Activated CD4-positive, alpha-beta T cell treated with anti-CD3 and anti-CD28 coated beads, Interleukin-2, Interleukin-6, amounts not matched to agents 100 ng/mL and 50 ng/mL, durations not matched to agents 16 hours and 8 hours (primary cell): Measurements from ENCODE around the gene RNU6-9.
"Not testable (repeated sequence)": the region's sequence is repeated elsewhere in the genome, so short reads cannot be mapped to it uniquely, and the experiment has no call there.

Experiments
- DNase-seq: peaks from one replicate; pipeline ENCODE4 v3.0.0-alpha.2; 2020

Gene RNU6-9

GRCh38 chr19:892894-893689 is at the start of gene RNU6-9, which contains the start of gene MED16:
RNU6-9 (plus strand) TSS chr19:893484.
MED16 (minus strand) TSS chr19:893187; CDS start chr19:891131, 2,056 bp downstream.
- DNase-seq = peak; percentile 93

GRCh38 chr19:843836-844545 is 49.3 kb upstream of the RNU6-9 start:
- no peak for DNase-seq

GRCh38 chr19:844546-844971 is 48.7 kb upstream of the RNU6-9 start:
- DNase-seq = no peak

- DNase-seq = no peak
Measured at GRCh38 chr19:845707-846521, 47.4 kb upstream of the RNU6-9 start.

- DNase-seq = no peak
Measured at GRCh38 chr19:848386-848921, 44.8 kb upstream of the RNU6-9 start.

- not testable (repeated sequence) for DNase-seq
Measured at GRCh38 chr19:849195-849594, 44.1 kb upstream of the RNU6-9 start.

- DNase-seq = no peak
Measured at GRCh38 chr19:850221-850978, 42.9 kb upstream of the RNU6-9 start.

GRCh38 chr19:850979-851335 is 42.3 kb upstream of the RNU6-9 start:
- DNase-seq = no peak

GRCh38 chr19:852136-853013 is 40.9 kb upstream of the RNU6-9 start, which contains the start of gene ELANE:
ELANE (plus strand) TSS chr19:852303; CDS start chr19:852329, 26 bp downstream.
- DNase-seq = no peak

GRCh38 chr19:853014-853585 is 40.2 kb upstream of the RNU6-9 start:
- no peak for DNase-seq

- not testable (repeated sequence) for DNase-seq
Measured at GRCh38 chr19:853614-854220, 39.6 kb upstream of the RNU6-9 start.

GRCh38 chr19:854549-854948 is 38.7 kb upstream of the RNU6-9 start:
- no peak for DNase-seq

- DNase-seq = no peak
Measured at GRCh38 chr19:855142-855541, 38.1 kb upstream of the RNU6-9 start.

GRCh38 chr19:855566-856120 is 37.6 kb upstream of the RNU6-9 start:
- no peak for DNase-seq

- DNase-seq = no peak
Measured at GRCh38 chr19:858284-858683, 35.0 kb upstream of the RNU6-9 start.

- no peak for DNase-seq
Measured at GRCh38 chr19:858868-859843, 34.1 kb upstream of the RNU6-9 start, which contains the start of gene CFD. CFD (plus strand) TSS chr19:859664; CDS start chr19:859690, 26 bp downstream.

GRCh38 chr19:861141-861755 is 32.0 kb upstream of the RNU6-9 start:
- DNase-seq = no peak
